BE2C (cell line): ENCODE measurements around the gene TRAP1.
A peak's percentile ranks its signal among the peaks of the same experiment; 100 is the strongest.

ENCODE experiments used
- DNase-seq: peaks from one replicate; pipeline ENCODE4 v3.0.0-alpha.2; 2020
- H3K27me3 ChIP-seq: fragments of 250-450 bp; sonication (Bioruptor Pico); 2 replicates; pipeline ENCODE4 v1.5.1; 2020; ENCODE audit warnings: mild to moderate bottlenecking
- H3K36me3 ChIP-seq: fragments of 250-450 bp; sonication (Bioruptor Pico); 2 replicates; pipeline ENCODE4 v1.5.1; 2020; ENCODE audit warnings: mild to moderate bottlenecking
- H3K4me1 ChIP-seq: fragments of 250-450 bp; sonication (Bioruptor Pico); 2 replicates; pipeline ENCODE4 v1.5.1; 2020
- H3K4me3 ChIP-seq: 2 replicates; pipeline ENCODE4 v1.5.1; 2011; ENCODE audit warnings: low read depth, low read length
- H3K9me3 ChIP-seq: fragments of 250-450 bp; sonication (Bioruptor Pico); 2 replicates; pipeline ENCODE4 v1.5.1; 2020
- TF ChIP-seq, protein P1 (sequence below): IDR thresholded peaks from 2 replicates; pipeline ENCODE4 v1.5.1; 2012; ENCODE audit warnings: mild to moderate bottlenecking, low read depth, low read length

The TRAP1 gene

DNA sequence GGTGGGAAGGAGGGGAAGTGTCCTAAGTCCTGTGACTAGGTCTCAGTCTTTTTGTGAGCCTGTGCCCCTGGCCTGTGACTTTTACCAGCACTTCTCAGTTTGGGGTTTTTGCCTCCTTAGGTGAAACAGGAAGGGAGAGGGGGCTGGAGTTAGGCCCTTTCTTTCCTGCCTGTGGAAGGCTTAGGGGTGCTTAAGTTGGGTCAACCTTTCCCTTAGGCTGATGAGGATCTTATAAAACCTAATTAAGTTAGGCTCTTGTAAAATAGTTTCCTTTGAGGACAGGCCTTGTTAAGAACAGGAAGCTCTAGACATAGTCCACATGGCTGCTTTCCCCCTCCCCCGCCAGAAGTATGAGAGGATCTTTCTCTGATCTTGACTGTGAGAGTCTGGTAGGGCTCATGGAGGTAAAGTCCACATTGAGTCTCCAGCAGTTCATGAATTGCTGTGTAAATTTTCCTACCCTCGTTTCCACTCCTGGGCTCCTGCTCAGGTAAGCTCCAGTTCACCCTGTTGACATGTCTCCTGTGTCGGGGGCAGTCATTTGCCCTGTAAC lies 79.9 kb downstream of the TRAP1 start:
- no peaks in the 10 kb centered on the region for H3K36me3 ChIP-seq
- no peaks in the 10 kb centered on the region for H3K9me3 ChIP-seq
- no peaks in the 10 kb centered on the region for H3K27me3 ChIP-seq
- peaks cover 21% of the 10 kb centered on the region for H3K4me1 ChIP-seq
- DNase-seq = peak; percentile 53
- H3K4me3 ChIP-seq = no peak overlapping the region
- TF ChIP-seq, protein P1, sequence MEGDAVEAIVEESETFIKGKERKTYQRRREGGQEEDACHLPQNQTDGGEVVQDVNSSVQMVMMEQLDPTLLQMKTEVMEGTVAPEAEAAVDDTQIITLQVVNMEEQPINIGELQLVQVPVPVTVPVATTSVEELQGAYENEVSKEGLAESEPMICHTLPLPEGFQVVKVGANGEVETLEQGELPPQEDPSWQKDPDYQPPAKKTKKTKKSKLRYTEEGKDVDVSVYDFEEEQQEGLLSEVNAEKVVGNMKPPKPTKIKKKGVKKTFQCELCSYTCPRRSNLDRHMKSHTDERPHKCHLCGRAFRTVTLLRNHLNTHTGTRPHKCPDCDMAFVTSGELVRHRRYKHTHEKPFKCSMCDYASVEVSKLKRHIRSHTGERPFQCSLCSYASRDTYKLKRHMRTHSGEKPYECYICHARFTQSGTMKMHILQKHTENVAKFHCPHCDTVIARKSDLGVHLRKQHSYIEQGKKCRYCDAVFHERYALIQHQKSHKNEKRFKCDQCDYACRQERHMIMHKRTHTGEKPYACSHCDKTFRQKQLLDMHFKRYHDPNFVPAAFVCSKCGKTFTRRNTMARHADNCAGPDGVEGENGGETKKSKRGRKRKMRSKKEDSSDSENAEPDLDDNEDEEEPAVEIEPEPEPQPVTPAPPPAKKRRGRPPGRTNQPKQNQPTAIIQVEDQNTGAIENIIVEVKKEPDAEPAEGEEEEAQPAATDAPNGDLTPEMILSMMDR = no peak

DNA sequence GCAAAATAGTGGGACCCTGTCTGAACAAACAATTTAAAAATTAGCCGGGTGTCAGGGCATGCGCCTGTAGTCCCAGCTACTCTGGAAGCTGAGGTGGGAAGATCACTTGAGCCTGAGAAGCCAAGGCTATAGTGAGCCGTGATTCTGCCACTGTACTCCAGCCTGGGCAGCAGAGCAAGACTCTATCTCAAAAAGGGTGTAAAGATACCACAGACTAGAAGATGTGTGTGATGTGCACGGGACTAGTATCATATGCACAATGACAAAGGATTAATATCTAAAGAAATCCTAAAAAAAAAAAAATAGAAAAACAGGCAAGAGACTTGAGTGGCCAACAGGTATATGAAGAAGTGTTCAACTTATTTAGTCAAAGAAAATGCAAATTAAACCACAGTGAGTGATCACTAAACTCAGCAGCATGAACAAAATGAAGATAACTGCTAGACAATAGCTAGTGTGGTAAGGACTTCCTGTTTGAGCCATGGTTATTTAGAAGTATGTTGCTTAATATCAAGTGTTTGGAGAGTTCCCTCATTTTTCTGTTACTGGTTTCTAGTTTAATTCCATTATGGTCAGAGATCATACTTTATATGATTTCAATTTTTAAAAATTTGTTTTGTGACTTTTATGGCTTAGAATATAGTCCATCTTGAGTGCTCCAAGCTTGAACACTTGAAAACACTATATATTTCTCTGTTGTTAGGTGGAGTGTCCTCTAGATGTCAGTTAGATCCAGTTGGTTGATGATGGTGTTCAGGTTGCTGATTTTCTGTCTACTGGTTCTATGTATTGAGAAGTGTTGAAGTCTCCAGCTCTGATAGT lies 91.2 kb downstream of the TRAP1 start:
- Histone ChIP-seq H3K36me3 (no peaks in the 10 kb centered on the region), H3K4me3 (no peak overlapping the region), H3K9me3 (no peaks in the 10 kb centered on the region), H3K27me3 (no peaks in the 10 kb centered on the region; the same call in 1 of the 2 replicates), H3K4me1 (no peaks in the 10 kb centered on the region)
- TF ChIP-seq, protein P1 = no peak
- no peak for DNase-seq

DNA sequence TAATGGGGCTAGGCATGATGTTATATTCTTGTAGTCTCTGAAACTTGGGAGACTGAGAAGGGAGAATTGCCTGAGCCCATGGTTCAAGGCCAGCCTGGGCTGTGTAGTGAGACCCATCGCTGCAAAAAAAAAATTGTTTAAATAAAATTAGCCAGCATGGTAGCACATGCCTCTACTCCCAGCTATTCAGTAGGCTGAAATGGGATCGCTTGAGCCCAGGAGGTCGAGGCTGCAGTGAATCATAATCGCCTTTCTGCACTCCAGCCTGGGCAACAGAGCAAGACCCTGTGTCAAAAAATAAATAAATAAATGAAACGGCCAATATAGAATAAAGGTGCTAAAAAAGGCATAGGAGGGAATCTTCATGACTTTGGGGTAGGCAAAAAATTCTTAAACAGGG lies 92.0 kb downstream of the TRAP1 start:
- TF ChIP-seq, protein P1 = no peak

DNA sequence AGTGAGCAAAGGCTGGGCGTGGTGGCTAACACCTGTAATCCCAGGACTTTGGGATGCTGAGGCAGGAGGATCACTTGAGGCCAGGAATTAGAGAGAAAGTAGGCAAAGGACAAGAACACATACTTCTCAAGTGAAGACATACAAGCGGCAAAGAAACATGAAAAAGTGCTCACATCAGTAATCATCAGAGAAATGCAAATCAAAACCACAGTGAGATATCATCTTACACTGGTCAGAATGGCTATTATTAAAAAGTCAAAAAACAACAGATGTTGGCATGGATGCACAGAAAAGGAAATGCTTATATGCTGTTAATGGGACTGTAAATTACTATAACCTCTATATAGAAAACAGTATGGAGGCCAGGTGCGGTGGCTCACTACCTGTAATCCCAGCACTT lies 93.7 kb downstream of the TRAP1 start:
- TF ChIP-seq, protein P1 = no peak
- no peaks in the 10 kb centered on the region for H3K9me3 ChIP-seq
- H3K36me3 ChIP-seq = no peaks in the 10 kb centered on the region
- H3K4me1 ChIP-seq = no peaks in the 10 kb centered on the region
- no peaks in the 10 kb centered on the region for H3K27me3 ChIP-seq
- H3K4me3 ChIP-seq = no peak overlapping the region
- DNase-seq = no peak

More for the DNA sequence above, 92.0 kb downstream of the TRAP1 start:
- no peak overlapping the region for H3K4me3 ChIP-seq
- no peaks in the 10 kb centered on the region for H3K36me3 ChIP-seq
- DNase-seq = no peak
- H3K4me1 ChIP-seq = no peaks in the 10 kb centered on the region
- no peaks in the 10 kb centered on the region; the same call in 1 of the 2 replicates for H3K27me3 ChIP-seq
- H3K9me3 ChIP-seq = no peaks in the 10 kb centered on the region

DNA sequence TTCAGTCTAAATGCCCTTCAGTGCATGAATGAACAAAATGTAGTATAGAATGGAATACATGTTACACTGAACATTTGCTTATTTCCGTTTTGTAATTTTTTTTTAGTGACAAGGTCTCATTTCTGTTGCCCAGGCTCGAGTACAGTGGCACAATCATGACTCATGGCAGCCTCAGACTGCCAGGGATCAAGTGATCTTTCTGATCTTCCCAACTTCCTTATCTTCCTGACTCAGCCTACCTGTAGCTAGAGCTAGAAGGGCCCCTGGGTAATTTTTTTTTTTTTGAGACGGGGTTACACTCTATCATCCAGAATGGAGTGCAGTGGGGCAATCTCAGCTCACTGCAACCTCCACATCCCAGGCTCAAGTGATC lies 98.6 kb downstream of the TRAP1 start:
- H3K4me1 ChIP-seq = no peaks in the 10 kb centered on the region
- no peak for DNase-seq
- no peak overlapping the region for H3K4me3 ChIP-seq
- TF ChIP-seq, protein P1 = no peak
- H3K36me3 ChIP-seq = no peaks in the 10 kb centered on the region
- no peaks in the 10 kb centered on the region for H3K9me3 ChIP-seq
- H3K27me3 ChIP-seq = no peaks in the 10 kb centered on the region
